ENCODE results near the gene C2CD2.

C2CD2 gene

DNA sequence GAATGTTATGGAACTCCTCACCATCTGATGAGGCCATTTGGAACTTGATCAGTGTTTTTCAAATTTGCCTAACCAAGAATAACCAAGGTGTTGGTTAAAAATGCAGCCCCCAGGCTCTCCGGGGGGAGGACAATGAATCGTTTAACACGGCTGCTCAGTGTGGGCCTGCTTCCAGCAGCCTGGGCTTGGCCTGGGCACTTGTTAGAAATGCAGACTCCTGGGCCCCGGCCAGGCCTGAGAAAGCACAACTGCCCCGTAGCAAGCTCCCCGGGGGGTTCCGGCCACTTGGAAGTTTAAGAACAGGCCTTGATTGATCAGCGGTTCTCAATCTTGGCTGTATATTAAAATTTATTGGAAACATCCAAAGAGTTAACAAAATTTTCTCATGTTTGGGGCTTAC is 22.8 kb upstream of the C2CD2 start:
- no peak for DNase-seq (ENCODE audit: low read depth)
- no peak for TF ChIP-seq CTCF (IDR thresholded peaks at IDR 0.05; ENCODE audit: control insufficient read depth, insufficient read depth, low read depth, low read length, missing control alignments)
- no peak overlapping the region for H3K4me3 ChIP-seq (ENCODE audit: control insufficient read depth, low read depth, low read length)

DNA sequence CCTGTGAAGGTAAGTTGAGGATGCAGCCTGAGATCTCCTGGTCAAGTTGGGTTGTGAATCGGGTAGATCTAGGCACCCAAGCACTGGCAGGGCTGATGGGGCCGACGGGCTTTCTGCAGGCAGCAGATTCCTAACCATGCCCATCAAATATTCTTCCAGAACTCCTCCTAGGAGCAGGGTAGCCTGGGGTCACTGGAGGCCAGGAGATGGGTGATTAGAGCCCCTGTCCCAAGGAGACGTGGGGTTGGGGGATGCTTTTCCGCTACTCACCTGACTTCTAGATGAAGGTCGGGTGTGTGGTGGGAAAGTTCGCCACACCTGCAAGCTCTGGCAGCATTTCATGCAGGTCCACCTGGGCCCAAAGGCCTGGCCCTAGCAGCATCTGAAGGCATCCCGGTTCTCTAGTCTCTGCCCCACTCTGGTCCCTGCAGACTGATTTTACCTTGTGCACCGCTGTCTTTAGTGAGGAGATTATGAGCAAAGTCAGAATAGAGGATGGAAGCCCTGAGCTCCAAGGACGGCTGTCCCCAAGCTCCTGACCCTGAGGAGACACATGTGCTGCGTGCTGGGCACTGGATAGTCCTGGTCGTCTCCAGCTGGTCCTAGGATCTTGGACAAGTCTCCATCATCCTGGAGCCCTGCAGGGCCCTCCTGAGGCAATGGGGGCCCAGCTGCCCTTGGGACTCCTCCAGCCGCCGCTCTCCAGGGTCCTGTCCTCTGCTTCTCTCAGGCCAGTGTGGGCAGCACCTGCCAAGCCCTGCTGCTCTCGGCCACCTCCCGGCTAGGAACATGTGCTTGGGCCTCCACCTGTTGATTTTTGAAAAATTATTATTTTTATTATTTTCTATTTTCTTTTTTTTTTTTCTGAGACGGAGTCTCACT is 21.8 kb upstream of the C2CD2 start:
- H3K4me3 ChIP-seq (ENCODE audit: control insufficient read depth, low read depth, low read length) = no peak overlapping the region
- DNase-seq (ENCODE audit: low read depth) = no peak
- no peak for TF ChIP-seq CTCF (IDR thresholded peaks at IDR 0.05; ENCODE audit: control insufficient read depth, insufficient read depth, low read depth, low read length, missing control alignments)

DNA sequence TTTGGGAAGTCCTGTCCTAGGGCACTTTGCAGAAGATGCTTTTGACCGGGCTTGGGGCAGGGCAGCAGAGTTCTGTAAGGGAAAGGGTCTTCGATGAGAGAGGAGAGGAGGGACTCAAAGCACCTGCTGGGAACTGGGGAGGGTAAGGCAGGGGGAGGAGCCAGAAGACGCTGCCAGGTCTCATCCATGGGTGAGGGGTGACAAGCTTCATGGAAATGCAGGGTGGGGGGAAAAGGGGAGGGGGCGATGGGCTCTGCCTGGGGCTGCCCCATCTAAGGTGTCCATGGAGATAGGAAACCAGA is 20.9 kb upstream of the C2CD2 start:
- no peak for DNase-seq (ENCODE audit: low read depth)
- no peak for TF ChIP-seq CTCF (IDR thresholded peaks at IDR 0.05; ENCODE audit: control insufficient read depth, insufficient read depth, low read depth, low read length, missing control alignments)
- no peak overlapping the region for H3K4me3 ChIP-seq (ENCODE audit: control insufficient read depth, low read depth, low read length)

- DNase-seq (ENCODE audit: low read depth) = no peak
- TF ChIP-seq CTCF (IDR thresholded peaks at IDR 0.05; ENCODE audit: control insufficient read depth, insufficient read depth, low read depth, low read length, missing control alignments) = peak; percentile 3
- H3K4me3 ChIP-seq (ENCODE audit: control insufficient read depth, low read depth, low read length) = no peak overlapping the region
These were observed 20.3 kb upstream of the C2CD2 start for GRCh38 chr21:41973861-41974751.

- DNase-seq (ENCODE audit: low read depth) = no peak
- H3K4me3 ChIP-seq (ENCODE audit: control insufficient read depth, low read depth, low read length) = no peak overlapping the region
- TF ChIP-seq CTCF (IDR thresholded peaks at IDR 0.05; ENCODE audit: control insufficient read depth, insufficient read depth, low read depth, low read length, missing control alignments) = no peak
These were observed 19.6 kb upstream of the C2CD2 start for GRCh38 chr21:41973427-41973831.

DNA sequence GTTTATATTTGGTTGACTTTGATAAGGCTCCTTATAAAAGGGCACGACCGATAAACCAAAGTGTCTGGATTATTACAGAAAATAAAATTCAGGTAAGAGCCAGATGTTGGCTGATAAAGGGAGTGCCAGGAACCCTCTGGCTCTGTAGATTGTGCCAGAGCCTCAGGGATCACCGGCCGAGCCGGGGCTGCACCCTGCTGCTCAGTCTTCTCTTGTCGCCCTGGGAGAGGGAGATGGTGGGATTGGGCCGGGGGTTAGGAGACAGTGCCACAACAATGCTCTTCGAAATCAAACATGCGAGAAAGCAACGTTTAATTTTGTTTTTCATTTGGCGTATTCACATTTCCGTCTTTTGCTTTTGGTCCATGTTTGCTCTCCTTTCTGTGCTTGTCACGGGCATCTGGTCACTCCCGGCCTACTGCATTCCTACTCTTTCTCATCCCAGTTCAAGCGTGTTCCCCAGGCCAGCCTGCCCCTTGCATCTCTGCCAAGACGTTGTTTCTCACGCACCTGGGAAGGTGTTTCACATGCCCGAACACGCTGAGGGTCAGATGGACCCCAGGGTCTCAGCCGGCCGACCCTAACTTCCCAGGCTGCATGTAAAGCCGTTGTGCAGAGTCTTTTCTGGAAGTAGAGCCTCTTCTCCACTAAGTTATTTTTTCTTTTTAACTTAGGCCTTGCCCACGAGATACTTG is 18.8 kb upstream of the C2CD2 start:
- DNase-seq (ENCODE audit: low read depth) = no peak
- TF ChIP-seq CTCF (IDR thresholded peaks at IDR 0.05; ENCODE audit: control insufficient read depth, insufficient read depth, low read depth, low read length, missing control alignments) = no peak
- no peak overlapping the region for H3K4me3 ChIP-seq (ENCODE audit: control insufficient read depth, low read depth, low read length)

Measured in AG09309 (cell line).